ENCODE data around the gene RTP5. TPM values are rescaled to one million over a fixed set of nuclear protein-coding genes. Genes with fewer than 3 reads are reported as not detected.

RTP5 gene
- total RNA-seq, 2 donors from 2014 or later = not detected

DNA sequence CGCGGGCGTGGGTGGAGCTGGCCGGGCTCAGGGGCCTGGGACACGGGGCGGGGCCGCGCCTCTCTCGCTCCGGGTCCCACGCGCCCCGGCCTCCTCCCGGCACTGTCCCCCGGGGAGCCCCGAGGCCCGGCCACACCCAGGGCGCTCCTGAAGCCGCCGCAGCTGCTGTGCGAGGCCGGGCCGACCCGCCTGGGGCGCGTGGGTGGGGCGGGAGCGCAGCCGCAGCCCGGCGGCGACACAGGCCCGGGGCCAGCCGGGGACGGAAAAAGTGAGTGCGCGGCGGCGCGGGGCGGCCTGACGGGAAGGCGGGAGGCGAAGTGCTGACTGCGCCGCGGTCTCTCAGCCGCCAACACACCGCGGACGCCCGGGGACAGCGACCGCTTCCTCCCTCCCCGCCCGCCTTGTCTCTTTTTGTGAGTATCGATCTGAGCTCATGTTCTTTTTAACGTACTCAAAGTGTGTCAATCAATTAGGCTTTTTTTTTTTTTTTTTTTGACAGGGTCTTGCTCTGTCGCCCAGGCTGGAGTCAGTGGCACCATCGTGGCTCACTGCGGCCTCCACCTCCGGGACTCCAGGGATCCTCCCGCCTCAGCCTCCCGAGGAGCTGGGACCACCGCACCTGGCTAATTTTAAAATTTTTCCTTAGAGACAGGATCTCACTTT is 25.3 kb upstream of the RTP5 start:
- Histone ChIP-seq H3K4me1 (peaks cover 11% of the 10 kb centered on the region), H3K36me3 (replicated peaks in 1 of 2; ENCODE audit: insufficient read depth in 1 of 2, low read depth in 2 of 2) (no peaks in the 10 kb centered on the region), H3K27ac (no peak overlapping the region), H3K4me3 (no peak overlapping the region), H3K9me3 (no peaks in the 10 kb centered on the region), H3K27me3 (no peaks in the 10 kb centered on the region)
- intact Hi-C loops (cut with DNase I) = no loop called here
- TF ChIP-seq POLR2A (IDR thresholded peaks at IDR 0.05) = no peak
- TF ChIP-seq, protein P1, sequence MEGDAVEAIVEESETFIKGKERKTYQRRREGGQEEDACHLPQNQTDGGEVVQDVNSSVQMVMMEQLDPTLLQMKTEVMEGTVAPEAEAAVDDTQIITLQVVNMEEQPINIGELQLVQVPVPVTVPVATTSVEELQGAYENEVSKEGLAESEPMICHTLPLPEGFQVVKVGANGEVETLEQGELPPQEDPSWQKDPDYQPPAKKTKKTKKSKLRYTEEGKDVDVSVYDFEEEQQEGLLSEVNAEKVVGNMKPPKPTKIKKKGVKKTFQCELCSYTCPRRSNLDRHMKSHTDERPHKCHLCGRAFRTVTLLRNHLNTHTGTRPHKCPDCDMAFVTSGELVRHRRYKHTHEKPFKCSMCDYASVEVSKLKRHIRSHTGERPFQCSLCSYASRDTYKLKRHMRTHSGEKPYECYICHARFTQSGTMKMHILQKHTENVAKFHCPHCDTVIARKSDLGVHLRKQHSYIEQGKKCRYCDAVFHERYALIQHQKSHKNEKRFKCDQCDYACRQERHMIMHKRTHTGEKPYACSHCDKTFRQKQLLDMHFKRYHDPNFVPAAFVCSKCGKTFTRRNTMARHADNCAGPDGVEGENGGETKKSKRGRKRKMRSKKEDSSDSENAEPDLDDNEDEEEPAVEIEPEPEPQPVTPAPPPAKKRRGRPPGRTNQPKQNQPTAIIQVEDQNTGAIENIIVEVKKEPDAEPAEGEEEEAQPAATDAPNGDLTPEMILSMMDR (IDR thresholded peaks at IDR 0.05) = peak in 2 of 7 experiments; percentile 28 to 33
- peak; percentile 87 for ATAC-seq
- peak; percentile 63 to 72 (median 70) for DNase-seq
- 5 to 8% methylated on average over 25 to 64 of the region's 65 CpGs for WGBS, 2 donors

DNA sequence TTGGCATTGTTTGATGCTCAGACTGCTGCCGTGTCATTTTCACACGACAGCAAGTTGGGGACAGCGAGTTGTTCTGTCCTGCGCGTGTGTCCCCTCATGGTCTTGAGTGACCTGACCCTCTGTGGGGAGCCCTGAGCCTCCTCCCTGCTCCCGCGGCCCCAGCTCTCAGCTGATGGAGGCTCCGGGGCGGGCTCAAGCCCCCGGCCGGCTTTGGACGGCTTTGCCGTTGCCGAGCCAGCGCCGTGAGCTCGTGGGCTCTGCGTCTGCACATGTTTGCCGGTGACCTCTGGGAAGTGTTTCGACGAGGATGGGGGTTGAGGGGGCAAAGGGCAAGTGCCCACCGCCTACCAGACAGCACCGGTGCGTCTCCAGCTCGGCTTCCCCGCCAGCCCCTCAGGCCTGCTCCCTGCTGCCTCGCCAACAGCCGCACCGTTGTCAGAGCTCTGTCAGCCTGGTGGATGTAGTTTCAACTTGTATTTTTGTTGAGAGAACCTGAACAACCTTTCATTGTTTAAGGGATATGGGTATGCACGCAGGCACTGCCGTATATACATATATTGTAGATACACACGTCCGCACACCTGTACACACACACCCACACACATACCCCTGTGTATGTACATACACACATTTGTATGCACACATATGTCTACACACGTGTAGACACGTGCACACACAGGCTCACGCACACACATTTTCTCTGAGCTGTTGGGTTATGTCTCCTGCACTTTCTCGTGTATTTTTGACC is 24.5 kb upstream of the RTP5 start:
- 76 to 81% methylated on average over 13 to 37 of the region's 37 CpGs for WGBS, 2 donors
- DNase-seq (no peak), ATAC-seq (no peak)
- H3K9me3 ChIP-seq = no peaks in the 10 kb centered on the region
- H3K36me3 ChIP-seq (replicated peaks in 1 of 2; ENCODE audit: insufficient read depth in 1 of 2, low read depth in 2 of 2) = no peaks in the 10 kb centered on the region
- intact Hi-C loops (cut with DNase I) = no loop called here
- peaks cover 11% of the 10 kb centered on the region for H3K4me1 ChIP-seq
- no peak for TF ChIP-seq POLR2A (IDR thresholded peaks at IDR 0.05)
- TF ChIP-seq, protein P1 (IDR thresholded peaks at IDR 0.05) = no peak
- no peak overlapping the region for H3K27ac ChIP-seq
- H3K4me3 ChIP-seq = no peak overlapping the region
- no peaks in the 10 kb centered on the region for H3K27me3 ChIP-seq

DNA sequence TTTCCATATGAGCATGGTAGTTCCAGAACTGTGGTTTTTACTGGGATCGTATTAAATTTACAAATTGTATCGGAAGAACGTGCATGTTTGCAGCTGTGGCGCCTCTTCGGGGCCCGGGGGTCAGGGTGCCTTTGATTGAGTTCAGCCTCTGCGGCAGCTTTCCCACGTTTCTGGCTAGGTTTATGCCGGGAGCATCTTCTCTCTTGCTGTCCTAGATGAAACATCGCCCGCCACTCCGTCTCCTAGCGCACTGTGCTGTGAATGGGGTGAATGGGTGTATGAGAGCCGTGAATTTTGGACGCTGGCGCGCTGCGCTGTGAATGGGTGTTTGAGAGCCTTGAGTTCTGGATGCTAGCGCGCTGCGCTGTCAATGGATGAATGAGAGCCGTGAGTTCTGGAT is 23.1 kb upstream of the RTP5 start:
- Histone ChIP-seq H3K4me3 (no peak overlapping the region), H3K27me3 (no peaks in the 10 kb centered on the region), H3K4me1 (peaks cover 11% of the 10 kb centered on the region), H3K9me3 (no peaks in the 10 kb centered on the region), H3K27ac (no peak overlapping the region), H3K36me3 (replicated peaks in 1 of 2; ENCODE audit: insufficient read depth in 1 of 2, low read depth in 2 of 2) (no peaks in the 10 kb centered on the region)
- WGBS, 2 donors = 82 to 87% methylated on average over 22 of the region's 22 CpGs
- TF ChIP-seq POLR2A (IDR thresholded peaks at IDR 0.05) = no peak
- TF ChIP-seq, protein P1 (IDR thresholded peaks at IDR 0.05) = no peak
- no peak for DNase-seq
- ATAC-seq = no peak
- intact Hi-C loops (cut with DNase I) = no loop called here

DNA sequence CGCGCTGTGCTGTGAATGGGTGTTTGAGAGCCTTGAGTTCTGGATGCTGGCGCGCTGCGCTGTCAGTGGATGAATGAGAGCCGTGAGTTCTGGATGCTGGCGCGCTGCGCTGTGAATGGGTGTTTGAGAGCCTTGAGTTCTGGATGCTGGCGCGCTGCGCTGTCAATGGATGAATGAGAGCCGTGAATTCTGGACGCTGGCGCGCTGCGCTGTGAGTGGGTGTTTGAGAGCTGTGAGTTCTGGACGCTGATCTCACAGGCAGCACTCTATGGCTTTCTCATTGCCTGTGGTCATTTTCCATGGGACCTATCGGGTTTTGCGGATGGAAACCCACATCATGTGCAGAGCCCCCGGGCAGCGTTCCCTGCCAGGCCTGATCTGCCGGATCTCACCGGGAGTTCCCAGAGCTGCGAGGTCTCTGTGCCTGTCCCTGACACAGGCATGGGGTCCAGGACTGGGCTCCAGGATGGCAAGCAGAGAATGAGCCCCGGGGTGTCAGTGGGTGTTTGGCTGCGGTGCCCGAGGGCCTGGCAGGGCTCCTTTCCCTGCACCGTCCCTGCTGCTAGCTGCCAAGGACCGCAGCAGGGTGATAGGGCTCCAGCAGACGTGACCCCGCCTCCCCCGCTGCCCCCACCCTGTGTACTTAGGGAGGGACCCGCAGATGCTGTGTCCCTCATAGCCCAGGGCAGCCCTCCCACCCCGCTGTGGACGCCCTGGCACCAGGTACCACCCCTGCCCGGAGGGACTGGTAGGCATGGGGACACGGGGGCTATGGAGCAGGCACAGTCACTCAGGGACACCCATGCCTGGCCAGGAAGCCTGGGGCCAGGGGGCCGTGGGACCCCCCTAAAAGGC is 20.5 kb upstream of the RTP5 start:
- intact Hi-C loops (cut with DNase I) = no loop called here
- Histone ChIP-seq H3K9me3 (no peaks in the 10 kb centered on the region), H3K4me1 (peaks cover 11% of the 10 kb centered on the region), H3K4me3 (no peak overlapping the region), H3K36me3 (replicated peaks in 1 of 2; ENCODE audit: insufficient read depth in 1 of 2, low read depth in 2 of 2) (no peaks in the 10 kb centered on the region), H3K27ac (no peak overlapping the region), H3K27me3 (no peaks in the 10 kb centered on the region)
- DNase-seq = no peak
- TF ChIP-seq POLR2A (IDR thresholded peaks at IDR 0.05) = no peak
- TF ChIP-seq, protein P1 (IDR thresholded peaks at IDR 0.05) = no peak
- ATAC-seq = no peak
- 77 to 95% methylated on average over 14 to 37 of the region's 39 CpGs for WGBS, 2 donors

All from body of pancreas (tissue), 4 donors.